DND-41 (cell line): Measurements from ENCODE around the gene NLE1.

Experiments
- ATAC-seq: fragments of 200-7000 bp; cut with Tn5 transposase; 3 replicates; pipeline ENCODE4 v1.9.1; 2021; ENCODE audit warnings: low read depth; ENCODE audit not compliant: insufficient read depth
- DNase-seq: peaks from one replicate; pipeline ENCODE4 v3.0.0-alpha.2; 2020
- H2AFZ ChIP-seq: 2 replicates; pipeline ENCODE4 v1.6.0; 2012; ENCODE audit warnings: low read depth, low read length
- H3K27ac ChIP-seq: 2 replicates; pipeline ENCODE4 v1.5.1; 2012; ENCODE audit warnings: low read length, inconsistent platforms
- H3K27me3 ChIP-seq: fragments of 200-600 bp; sonication (generic); 2 replicates; pipeline ENCODE4 v1.6.0; 2012; ENCODE audit warnings: low read length, mild to moderate bottlenecking, inconsistent platforms; ENCODE audit not compliant: insufficient read depth, poor library complexity
- H3K36me3 ChIP-seq: 2 replicates; pipeline ENCODE4 v1.5.1; 2012; ENCODE audit warnings: low read length, inconsistent platforms; ENCODE audit not compliant: insufficient read depth
- H3K4me1 ChIP-seq: 2 replicates; pipeline ENCODE4 v1.5.1; 2012; ENCODE audit warnings: mild to moderate bottlenecking, low read length; ENCODE audit not compliant: insufficient read depth
- H3K4me2 ChIP-seq: 2 replicates; pipeline ENCODE4 v1.6.0; 2012; ENCODE audit warnings: mild to moderate bottlenecking, moderate library complexity, low read length, inconsistent platforms; ENCODE audit not compliant: insufficient read depth
- H3K4me3 ChIP-seq, 2 experiments: fragments of 200-600 bp in 1 of 2; shearing (Covaris generic) in 1 of 2; 2 replicates each; pipeline ENCODE4 v1.5.1; 2012 to 2016; ENCODE audit warnings: inconsistent platforms in 2 of 2, low read length in 2 of 2, mild to moderate bottlenecking in 2 of 2, low read depth in 1 of 2, moderate library complexity in 1 of 2
- H3K79me2 ChIP-seq: 2 replicates; pipeline ENCODE4 v1.6.0; 2012; ENCODE audit warnings: low read length, inconsistent platforms; ENCODE audit not compliant: insufficient read depth
- H3K9ac ChIP-seq: 2 replicates; pipeline ENCODE4 v1.6.0; 2012; ENCODE audit warnings: low read depth, mild to moderate bottlenecking, inconsistent platforms, low read length, moderate library complexity
- H3K9me3 ChIP-seq: 2 replicates; pipeline ENCODE4 v1.5.1; 2012; ENCODE audit warnings: low read length, moderate library complexity, mild to moderate bottlenecking, inconsistent platforms; ENCODE audit not compliant: insufficient read depth, severe bottlenecking
- H4K20me1 ChIP-seq: 2 replicates; pipeline ENCODE4 v1.6.0; 2012; ENCODE audit warnings: low read length; ENCODE audit not compliant: insufficient read depth
- CTCF ChIP-seq: IDR thresholded peaks from 2 replicates; pipeline ENCODE4 v1.5.1; 2012; ENCODE audit warnings: borderline replicate concordance, low read length, moderate library complexity, mild to moderate bottlenecking; ENCODE audit not compliant: poor library complexity, severe bottlenecking; ENCODE audit errors: extremely low read depth
- EZH2 ChIP-seq: IDR thresholded peaks from 3 replicates; pipeline ENCODE4 v1.6.1; 2012; ENCODE audit warnings: borderline replicate concordance, low read depth, mild to moderate bottlenecking, moderate library complexity, low read length, inconsistent platforms; ENCODE audit not compliant: severe bottlenecking

Gene NLE1

DNA sequence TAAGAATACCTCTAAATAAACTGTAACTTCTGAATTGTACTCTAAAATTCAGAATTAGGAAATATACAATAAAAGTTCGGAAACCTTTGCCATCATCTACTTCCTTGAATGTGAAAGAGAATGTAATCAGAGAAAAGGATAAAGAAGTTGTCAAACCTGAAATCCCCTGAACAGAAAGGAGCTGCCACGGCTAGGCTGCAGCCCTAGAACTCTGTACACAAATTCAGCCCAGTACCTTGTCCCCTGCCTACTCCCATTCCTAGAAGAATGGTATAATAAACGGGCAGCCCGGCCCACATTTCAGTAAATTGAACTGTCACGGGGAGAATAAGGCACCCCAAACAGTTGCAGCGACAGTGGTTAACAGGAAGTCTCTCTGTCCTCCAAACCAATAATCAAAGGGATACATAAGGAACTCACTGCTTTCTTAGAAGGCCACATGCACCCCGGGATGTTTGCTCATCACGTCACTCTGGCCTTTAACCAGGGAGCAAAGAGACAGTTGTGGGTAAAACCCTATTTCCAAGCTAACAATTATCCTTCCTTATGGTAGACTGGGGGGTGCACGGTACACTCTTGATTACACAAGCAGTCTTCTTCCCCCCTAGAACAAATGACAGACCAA, 54.3 kb downstream of the NLE1 start:
- Histone ChIP-seq H3K4me1 (peaks cover 34% of the 10 kb centered on the region), H3K4me3 (peak overlapping the region in 1 of 2 experiments; percentile 86; a peak in 2 of 4 replicates), H3K9me3 (no peaks in the 10 kb centered on the region), H3K36me3 (no peaks in the 10 kb centered on the region), H3K27ac (peak overlapping the region; percentile 73), H3K79me2 (peaks cover 30% of the 10 kb centered on the region), H3K27me3 (no peaks in the 10 kb centered on the region), H2AFZ (peak overlapping the region; percentile 91; the same call in 1 of the 2 replicates), H4K20me1 (no peaks in the 10 kb centered on the region), H3K9ac (peak overlapping the region; percentile 93), H3K4me2 (peak overlapping the region; percentile 87)
- ATAC-seq (no peak), DNase-seq (no peak)
- TF ChIP-seq CTCF, result no peak
- no peak for TF ChIP-seq EZH2

DNA sequence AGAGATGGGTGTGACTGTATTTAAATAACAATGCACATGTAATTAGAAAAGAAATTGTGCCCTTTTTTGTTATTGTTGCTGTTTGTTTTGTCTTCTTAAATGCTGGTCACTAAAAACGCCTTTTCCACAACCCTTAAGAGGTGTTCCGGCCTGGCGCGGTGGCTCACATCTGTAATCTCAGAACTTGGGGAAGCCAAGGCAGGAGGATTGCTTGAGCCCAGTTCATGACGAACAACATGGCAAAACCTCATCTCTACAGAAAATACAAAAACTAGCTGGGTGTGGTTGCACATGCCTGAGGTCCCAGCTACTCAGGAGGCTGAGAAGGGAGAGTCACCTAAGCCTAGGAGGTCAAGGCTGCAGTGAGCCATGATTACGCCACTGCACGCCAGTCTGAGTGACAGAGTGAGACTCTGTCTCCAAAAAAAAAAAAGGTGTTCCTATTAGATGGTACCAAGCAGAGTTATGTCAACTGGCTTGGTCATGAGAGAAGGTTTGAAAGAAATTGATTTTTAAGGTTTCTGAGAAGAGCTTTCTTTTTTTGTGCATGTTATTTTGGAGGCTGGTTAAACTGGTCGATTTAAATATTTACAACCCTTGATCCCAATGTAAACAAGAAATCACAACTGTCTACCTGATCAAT, 55.1 kb downstream of the NLE1 start:
- H3K4me2 ChIP-seq, result peak overlapping the region; percentile 87
- H3K36me3 ChIP-seq, result no peaks in the 10 kb centered on the region
- H3K9me3 ChIP-seq, result no peaks in the 10 kb centered on the region
- no peak for DNase-seq
- no peak overlapping the region for H3K27ac ChIP-seq
- H3K79me2 ChIP-seq, result peaks cover 32% of the 10 kb centered on the region
- no peak overlapping the region for H3K4me3 ChIP-seq
- TF ChIP-seq EZH2, result no peak
- no peak for TF ChIP-seq CTCF
- H3K9ac ChIP-seq, result peak overlapping the region; percentile 93; the same call in 1 of the 2 replicates
- H3K27me3 ChIP-seq, result no peaks in the 10 kb centered on the region
- no peaks in the 10 kb centered on the region for H4K20me1 ChIP-seq
- H2AFZ ChIP-seq, result no peak overlapping the region
- no peak for ATAC-seq
- peaks cover 34% of the 10 kb centered on the region for H3K4me1 ChIP-seq

GRCh38 chr17:35086164-35086563, 55.9 kb downstream of the NLE1 start:
- Histone ChIP-seq H2AFZ (no peak overlapping the region), H3K36me3 (no peaks in the 10 kb centered on the region), H3K4me3 (no peak overlapping the region), H3K79me2 (peaks cover 33% of the 10 kb centered on the region), H3K4me1 (peaks cover 34% of the 10 kb centered on the region), H3K27me3 (no peaks in the 10 kb centered on the region), H3K4me2 (no peak overlapping the region), H4K20me1 (no peaks in the 10 kb centered on the region), H3K27ac (no peak overlapping the region), H3K9me3 (no peaks in the 10 kb centered on the region), H3K9ac (no peak overlapping the region)
- ATAC-seq (no peak), DNase-seq (no peak)
- TF ChIP-seq EZH2 (no peak), CTCF (no peak)
